OCI-LY7 (cell line): ENCODE measurements around the gene DGKD. TPM values are rescaled to one million over a fixed set of nuclear protein-coding genes. Genes with fewer than 3 reads are reported as not detected.

Source experiments
- BruUV-seq: library from RNA; stranded (reverse); fragments of 400-500 nt; replicated peaks from 2 replicates; lab custom pipeline; 2021; lab: Mats Ljungman, UMichigan
- CTCF ChIA-PET: fragments of 300-600 bp; sonication (Branson Sonifier 250); formaldehyde crosslinking; loops from one replicate; lab custom pipeline; 2022; ENCODE audit warnings: antibody characterized with exemption; ENCODE audit not compliant: unreplicated experiment; lab: Charles Lee
- POLR2A ChIA-PET: fragments of 300-600 bp; sonication (Branson Sonifier 250); formaldehyde crosslinking; loops from one replicate; lab custom pipeline; 2022; ENCODE audit warnings: antibody characterized with exemption; lab: Charles Lee
- DNase-seq: peaks from one replicate; pipeline ENCODE4 v3.0.0-alpha.2; 2015; ENCODE audit warnings: low spot score
- H2AFZ ChIP-seq: fragments of 200-600 bp; sonication (generic), shearing (Covaris generic); 2 replicates; pipeline ENCODE4 v1.6.1; 2014; ENCODE audit warnings: mild to moderate bottlenecking, antibody characterized with exemption, low read length, moderate library complexity
- H3K27ac ChIP-seq: fragments of 200-600 bp; sonication (generic); 2 replicates; pipeline ENCODE4 v1.5.1; 2014; ENCODE audit warnings: mixed run types, low read depth, mild to moderate bottlenecking, moderate library complexity, low read length, inconsistent platforms; ENCODE audit not compliant: poor library complexity, severe bottlenecking
- H3K36me3 ChIP-seq: fragments of 200-600 bp; sonication (generic); 2 replicates; pipeline ENCODE4 v1.6.1; 2014; ENCODE audit warnings: mild to moderate bottlenecking, antibody characterized with exemption, low read length, moderate library complexity, mixed read lengths; ENCODE audit not compliant: insufficient read depth
- H3K4me1 ChIP-seq: fragments of 200-600 bp; sonication (generic); 2 replicates; pipeline ENCODE4 v1.5.1; 2014; ENCODE audit warnings: mild to moderate bottlenecking, low read length; ENCODE audit not compliant: insufficient read depth, poor library complexity, severe bottlenecking
- H3K4me2 ChIP-seq: fragments of 200-600 bp; sonication (generic); 2 replicates; pipeline ENCODE4 v1.6.1; 2014; ENCODE audit warnings: mild to moderate bottlenecking, low read length
- H3K4me3 ChIP-seq: fragments of 200-600 bp; sonication (generic); 2 replicates; pipeline ENCODE4 v1.5.1; 2014; ENCODE audit warnings: mild to moderate bottlenecking, low read depth, low read length; ENCODE audit not compliant: poor library complexity, severe bottlenecking
- H3K79me2 ChIP-seq: fragments of 200-600 bp; sonication (generic); 2 replicates; pipeline ENCODE4 v1.6.1; 2016; ENCODE audit warnings: low read depth, mild to moderate bottlenecking, low read length, moderate library complexity, mixed read lengths; ENCODE audit not compliant: insufficient read depth
- H3K9me2 ChIP-seq: fragments of 200-600 bp; sonication (generic); 2 replicates; pipeline ENCODE4 v1.6.1; 2016; ENCODE audit warnings: mild to moderate bottlenecking, low read length, mixed read lengths; ENCODE audit not compliant: insufficient read depth
- H3K9me3 ChIP-seq: fragments of 200-600 bp; sonication (generic); 2 replicates; pipeline ENCODE4 v1.6.1; 2014; ENCODE audit warnings: mild to moderate bottlenecking, mixed run types, low read length, mixed read lengths
- H4K20me1 ChIP-seq: fragments of 200-600 bp; sonication (generic); 2 replicates; pipeline ENCODE4 v1.6.1; 2014; ENCODE audit warnings: mild to moderate bottlenecking, antibody characterized with exemption, low read length, moderate library complexity, mixed read lengths; ENCODE audit not compliant: insufficient read depth
- CTCF ChIP-seq: fragments of 200-600 bp; sonication (generic); conservative IDR thresholded peaks from 2 replicates; pipeline ENCODE4 v1.5.1; 2014; ENCODE audit warnings: mild to moderate bottlenecking, antibody characterized with exemption, low read length, moderate library complexity, mixed read lengths
- EZH2phosphoT487 ChIP-seq: fragments of 200-600 bp; sonication (generic); IDR thresholded peaks from 2 replicates; pipeline ENCODE4 v1.6.1; 2018; ENCODE audit warnings: low read depth, borderline replicate concordance, mild to moderate bottlenecking, mixed run types, antibody characterized with exemption, low read length, moderate library complexity, mixed read lengths
- intact Hi-C: fragments of 100-400 bp; cut with micrococcal nuclease; formaldehyde crosslinking; loops from one replicate; pipeline ENCODE4 v1.10.0; 2022; ENCODE audit not compliant: unreplicated experiment
- total RNA-seq, 2 experiments: library from RNA; depleted of rRNA in 1 of 2; stranded (reverse); fragments of >200 nt in 1 of 2; shearing (Covaris generic) in 1 of 2; gene quantifications; 2 replicates each; pipeline ENCODE4 v1.2.3, GENCODE V29; 2014 to 2022

The DGKD gene
- total RNA-seq, 2 experiments from 2014 or later, result 62.9 to 271 TPM

- POLR2A ChIA-PET, result interaction anchor here (2.0 to 2.1 kb wide), 2 partner anchors 17 kb away, joined by 5 read pairs; no protein-coding TSS in a partner anchor
- Histone ChIP-seq H3K4me3 (no peak overlapping the region), H3K9me3 (no peaks in the 10 kb centered on the region), H3K79me2 (no peaks in the 10 kb centered on the region), H3K4me1 (no peaks in the 10 kb centered on the region), H2AFZ (no peak overlapping the region), H3K4me2 (no peak overlapping the region), H3K36me3 (peaks cover 36% of the 10 kb centered on the region), H3K9me2 (no peaks in the 10 kb centered on the region), H4K20me1 (no peaks in the 10 kb centered on the region), H3K27ac (no peak overlapping the region)
- TF ChIP-seq EZH2phosphoT487 (no peak), CTCF (no peak)
- intact Hi-C loops, result no loop called here
- CTCF ChIA-PET, result no interaction called here
- no TSS peak for BruUV-seq
- no peak for DNase-seq
Measured at GRCh38 chr2:233402346-233402745, 48.1 kb downstream of the DGKD start.

- no peak for TF ChIP-seq CTCF
- no peak for TF ChIP-seq EZH2phosphoT487
- Histone ChIP-seq H4K20me1 (no peaks in the 10 kb centered on the region), H3K36me3 (peaks cover 38% of the 10 kb centered on the region), H3K27ac (no peak overlapping the region), H3K79me2 (no peaks in the 10 kb centered on the region), H3K4me2 (no peak overlapping the region), H2AFZ (no peak overlapping the region), H3K4me1 (no peaks in the 10 kb centered on the region), H3K9me2 (no peaks in the 10 kb centered on the region), H3K9me3 (no peaks in the 10 kb centered on the region), H3K4me3 (no peak overlapping the region)
- no peak for DNase-seq
- ChIA-PET CTCF (no interaction called here), POLR2A (interaction anchor here (2.0 to 2.1 kb wide), 2 partner anchors 16 to 18 kb away, joined by 5 read pairs; no protein-coding TSS in a partner anchor)
- intact Hi-C loops, result no loop called here
- BruUV-seq, result no TSS peak
Measured at GRCh38 chr2:233402789-233403188, 48.5 kb downstream of the DGKD start.

GRCh38 chr2:233404222-233404621 lies 49.9 kb downstream of the DGKD start:
- Histone ChIP-seq H3K79me2 (no peaks in the 10 kb centered on the region), H3K4me1 (peaks cover 3% of the 10 kb centered on the region), H3K27ac (no peak overlapping the region), H3K36me3 (peaks cover 34% of the 10 kb centered on the region), H3K4me3 (no peak overlapping the region), H2AFZ (no peak overlapping the region), H3K9me3 (no peaks in the 10 kb centered on the region), H3K4me2 (no peak overlapping the region), H3K9me2 (no peaks in the 10 kb centered on the region), H4K20me1 (no peaks in the 10 kb centered on the region)
- DNase-seq, result peak; percentile 73
- ChIA-PET CTCF (interaction anchor here (0.6 to 1.3 kb wide), 4 partner anchors 14 to 47 kb away, joined by 3 to 4 read pairs (median 4); no protein-coding TSS in a partner anchor), POLR2A (interaction anchor here (0.5 to 1.2 kb wide), 5 partner anchors 10 to 148 kb away, joined by 3 to 5 read pairs (median 3); no protein-coding TSS in a partner anchor)
- BruUV-seq, result no TSS peak
- TF ChIP-seq EZH2phosphoT487 (no peak), CTCF (peak; percentile 97)
- intact Hi-C loops, result loop anchor here (1.0 kb wide), 2 partner anchors 14 to 39 kb away; no protein-coding TSS in a partner anchor
